HT1080 (cell line): Measurements from ENCODE around the gene GRIA3. TPM values are rescaled to one million over a fixed set of nuclear protein-coding genes. Genes with fewer than 3 reads are reported as not detected.
"Not testable (repeated sequence)": the region's sequence is repeated elsewhere in the genome, so short reads cannot be mapped to it uniquely, and the experiment has no call there.

ENCODE experiments used
- DNase-seq: peaks from one replicate; pipeline ENCODE4 v3.0.0-alpha.2; 2015; ENCODE audit warnings: low read depth
- total RNA-seq: library from RNA; depleted of rRNA; stranded (reverse); fragments of >200 nt; shearing (Covaris generic); gene quantifications from 2 replicates; pipeline ENCODE4 v1.2.3, GENCODE V29; 2014

The GRIA3 gene
- total RNA-seq, 1 experiment from 2014 or later = not detected

DNA sequence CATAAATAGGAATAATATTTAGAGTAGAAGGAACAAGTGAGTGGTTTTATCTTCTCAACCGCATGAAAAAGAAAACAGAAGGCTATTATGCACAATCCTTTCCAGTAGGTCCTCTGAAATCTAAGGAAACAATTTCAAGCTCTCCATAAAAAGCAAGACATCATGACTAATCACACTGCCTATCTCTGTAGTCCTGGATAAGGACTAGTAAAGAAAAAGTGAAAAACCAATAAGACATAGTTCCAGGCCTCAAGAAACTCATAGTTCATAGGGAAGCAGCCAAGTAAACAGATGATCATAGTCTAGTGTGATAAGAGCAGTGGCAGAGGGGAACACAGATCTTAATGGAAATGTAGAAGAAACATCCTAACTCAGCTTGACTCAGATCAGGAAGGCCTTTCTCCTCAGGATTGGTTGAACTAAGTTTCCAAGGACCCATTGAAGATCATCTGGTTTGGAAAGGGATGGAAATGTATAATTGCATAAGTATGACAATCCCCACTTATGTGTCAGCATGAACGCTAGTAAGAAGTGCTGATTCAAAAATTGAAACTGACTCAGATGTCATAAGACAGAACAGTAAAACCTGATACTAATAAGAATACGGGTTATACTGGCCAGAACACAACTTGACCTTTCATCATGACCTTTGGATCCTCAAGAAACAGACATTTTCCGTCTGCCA lies 155.3 kb downstream of the GRIA3 start:
- DNase-seq = peak; percentile 28

DNA sequence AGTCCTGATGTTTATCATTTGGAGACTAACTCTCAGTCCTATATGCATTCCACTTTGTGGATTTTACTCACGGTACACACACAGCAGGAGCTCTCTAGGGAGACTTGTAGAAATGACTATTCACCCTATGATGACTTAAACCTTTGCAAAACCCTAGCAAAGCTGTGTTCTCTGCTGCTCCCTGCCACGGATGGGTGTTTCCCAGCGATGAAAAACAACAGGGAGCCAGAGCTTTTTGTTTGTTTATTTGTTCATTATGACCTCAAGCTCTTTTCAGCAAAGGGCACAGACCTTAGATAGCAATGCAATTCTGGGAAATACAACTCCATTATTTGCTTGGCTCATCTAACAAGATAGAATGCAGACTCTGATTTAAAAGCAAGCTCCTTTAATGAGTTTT lies 156.6 kb downstream of the GRIA3 start:
- DNase-seq = no peak

GRCh38 chrX:123348468-123348867 lies 164.4 kb downstream of the GRIA3 start:
- no peak for DNase-seq

DNA sequence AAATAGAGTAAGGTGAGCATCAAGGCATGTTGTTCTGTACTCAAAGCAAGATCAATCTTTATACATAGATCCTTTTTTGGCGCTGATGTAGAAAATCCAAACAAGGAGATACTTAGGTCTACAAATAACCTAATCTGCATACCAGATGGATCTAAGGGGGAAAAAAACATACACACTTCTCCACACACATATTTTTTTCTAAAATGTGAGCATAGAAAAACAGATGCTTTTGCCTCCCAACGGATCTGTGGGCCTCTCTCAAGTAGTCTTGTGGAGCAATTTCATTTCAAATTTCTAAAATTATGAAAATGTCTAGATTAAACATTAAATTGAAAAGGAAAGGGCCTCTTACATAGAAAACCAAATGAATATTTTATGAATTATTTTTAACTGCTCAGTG lies 166.1 kb downstream of the GRIA3 start:
- DNase-seq = no peak

GRCh38 chrX:123357941-123358340 lies 173.9 kb downstream of the GRIA3 start:
- DNase-seq = no peak

- no peak for DNase-seq
These were observed 174.4 kb downstream of the GRIA3 start for GRCh38 chrX:123358457-123358856.

DNA sequence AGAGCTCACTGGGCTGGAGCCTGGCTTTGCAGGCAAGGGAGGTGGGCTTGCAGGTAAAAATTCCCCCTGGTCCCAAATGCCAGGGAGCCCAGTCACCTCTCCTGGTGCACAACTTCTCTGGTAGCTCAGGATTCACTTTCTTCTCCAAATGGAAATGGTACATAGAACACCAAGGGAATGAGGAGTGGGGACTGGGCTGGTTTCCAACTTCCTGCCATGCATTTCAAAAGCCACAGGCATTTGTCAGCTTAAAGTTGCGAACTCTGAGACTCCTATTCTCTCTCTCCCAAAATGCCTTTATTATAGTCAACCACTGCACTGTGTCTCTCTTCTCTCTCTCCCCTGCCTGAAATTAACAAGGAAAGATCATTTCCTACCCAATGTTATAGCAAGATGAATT lies 177.3 kb downstream of the GRIA3 start:
- DNase-seq = no peak

GRCh38 chrX:123386196-123386595 lies 202.1 kb downstream of the GRIA3 start:
- not testable (repeated sequence) for DNase-seq

GRCh38 chrX:123392921-123393320 lies 208.8 kb downstream of the GRIA3 start:
- DNase-seq = no peak

GRCh38 chrX:123399709-123400108 lies 215.6 kb downstream of the GRIA3 start:
- DNase-seq = peak; percentile 4

- no peak for DNase-seq
These were observed 221.2 kb downstream of the GRIA3 start for GRCh38 chrX:123405231-123405630.

DNA sequence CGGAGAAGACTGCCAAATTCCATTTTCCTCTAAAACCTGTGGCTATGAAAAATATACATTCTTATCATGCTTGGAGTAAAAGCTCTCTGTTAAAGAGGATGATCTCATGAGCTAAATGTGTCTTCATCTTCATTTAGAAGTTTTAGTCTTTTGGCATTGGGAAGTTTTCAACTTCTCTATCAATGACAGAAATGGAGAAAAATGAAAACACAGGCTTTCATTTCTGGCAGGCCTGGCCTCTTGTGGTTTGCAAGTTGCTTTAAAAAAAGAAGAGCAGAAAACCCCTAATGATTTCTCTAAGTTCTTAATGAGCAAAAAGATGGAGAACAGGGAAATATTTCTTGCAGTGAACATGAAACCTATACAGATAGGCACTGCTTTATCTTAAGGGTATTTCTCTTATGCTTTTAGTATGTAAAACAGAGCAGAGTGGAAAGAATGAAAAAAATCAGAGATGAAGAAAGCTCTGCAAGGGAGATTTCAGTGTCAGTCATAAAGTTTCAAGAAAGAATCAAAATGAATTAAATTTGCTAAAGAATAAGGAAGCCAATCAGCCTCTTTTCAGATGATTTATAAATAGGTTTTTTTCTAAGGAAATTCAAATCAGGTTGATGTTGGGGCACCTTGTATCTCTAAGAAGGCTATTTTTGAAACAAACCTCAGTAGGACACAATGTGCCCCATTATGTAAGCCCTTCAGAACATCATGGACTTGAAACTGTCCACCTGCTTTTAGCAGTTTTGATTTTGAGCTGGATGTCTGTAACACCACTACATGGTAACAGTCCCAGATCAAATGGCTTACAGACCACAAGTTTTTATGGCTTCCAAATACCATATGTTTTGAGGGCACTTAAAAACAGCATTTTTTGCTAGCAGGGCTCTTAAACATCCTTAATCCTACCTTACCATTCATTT lies 225.0 kb downstream of the GRIA3 start:
- DNase-seq = no peak

DNA sequence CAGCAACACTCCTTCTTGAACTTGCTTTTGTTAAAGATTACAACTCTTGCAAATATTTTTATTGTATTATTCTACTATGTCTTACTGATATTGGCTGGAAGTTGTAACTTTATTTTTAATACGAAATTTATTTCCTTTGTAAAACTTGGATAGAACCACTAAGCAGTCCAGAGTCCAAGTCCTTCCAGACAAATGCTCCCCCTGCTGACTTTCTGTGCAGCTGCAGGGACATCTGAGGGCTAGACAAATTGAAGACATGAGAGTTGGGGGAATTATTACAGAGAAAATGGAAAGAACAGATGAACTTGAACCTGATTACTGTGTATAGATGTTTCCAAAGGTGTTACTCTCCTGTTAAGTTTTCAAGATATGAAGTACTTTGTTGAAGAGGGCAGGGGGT lies 238.8 kb downstream of the GRIA3 start:
- DNase-seq = peak; percentile 12

- DNase-seq = peak; percentile 44
These were observed 240.5 kb downstream of the GRIA3 start for GRCh38 chrX:123424546-123424945.

DNA sequence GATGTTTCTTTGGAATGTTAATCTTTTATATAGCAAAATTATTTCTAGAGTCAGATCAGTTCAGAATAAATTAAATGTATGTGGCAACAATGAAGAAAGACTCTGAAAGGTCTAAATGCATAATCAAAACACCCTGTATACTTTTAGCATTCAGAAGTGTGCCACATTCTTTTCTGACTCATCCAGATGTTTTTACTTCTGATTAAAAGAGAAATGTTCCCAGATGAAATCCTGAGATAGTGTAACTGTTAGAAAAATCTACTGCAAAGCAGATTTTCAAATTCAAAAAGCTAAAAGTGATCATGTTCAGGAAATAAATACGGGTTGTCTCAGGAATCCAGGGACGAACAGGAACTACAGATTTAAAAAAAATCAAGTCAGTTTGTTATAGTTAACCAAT lies 241.4 kb downstream of the GRIA3 start:
- no peak for DNase-seq

DNA sequence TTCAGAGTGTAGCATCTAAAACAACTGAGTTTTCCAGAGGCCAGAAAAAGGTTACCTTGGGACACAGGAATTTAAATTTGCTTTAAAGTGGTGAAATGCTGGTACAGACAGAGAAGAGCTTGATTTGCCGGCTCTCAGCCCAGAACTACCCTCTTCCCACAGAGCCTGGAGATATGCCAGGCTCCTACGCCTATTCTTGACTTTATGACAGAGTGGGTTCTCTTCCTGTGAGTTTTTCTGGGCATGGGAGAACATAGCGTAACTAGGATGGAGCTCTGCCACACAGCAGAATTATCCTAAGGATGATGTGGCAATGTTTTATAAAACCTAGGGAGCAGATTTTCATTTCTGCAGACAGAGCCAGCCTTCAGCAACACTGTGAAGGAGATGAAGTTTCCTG lies 241.8 kb downstream of the GRIA3 start:
- peak; percentile 12 for DNase-seq

DNA sequence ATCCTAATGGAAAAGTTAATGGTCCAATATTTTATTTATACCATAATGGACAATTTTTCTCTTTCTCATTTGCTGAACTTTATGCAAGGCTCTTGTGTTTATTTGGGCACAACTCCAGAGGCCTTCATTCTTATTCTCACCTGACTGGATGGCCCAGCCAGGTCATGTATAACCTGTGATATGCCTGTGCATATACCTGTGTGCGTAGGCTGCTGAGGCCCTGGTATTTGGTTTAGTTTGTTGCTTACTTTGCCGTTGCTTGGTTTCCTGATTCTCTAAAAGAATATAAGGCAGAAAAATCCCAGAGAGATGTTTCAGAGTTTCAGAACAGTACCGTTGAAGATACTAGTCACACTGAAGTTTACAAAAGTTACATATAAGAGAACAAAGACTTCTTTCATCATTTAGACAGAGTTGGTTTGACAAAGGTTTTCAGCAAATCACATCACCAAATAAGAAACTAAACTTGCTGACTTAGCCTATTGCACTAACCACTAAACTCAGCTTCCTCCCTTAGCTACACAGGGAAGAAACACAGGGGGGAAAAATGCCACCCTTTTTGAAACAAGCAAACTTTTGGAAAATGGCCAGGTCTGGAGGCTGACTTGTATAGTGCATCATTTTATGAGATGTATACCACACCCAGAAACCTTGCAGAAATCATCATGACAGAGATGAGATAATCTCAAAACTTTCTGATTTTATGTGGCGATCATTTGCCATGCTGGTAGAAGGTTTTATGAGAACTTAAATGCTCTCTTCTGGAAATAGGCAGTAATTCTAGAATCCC lies 248.5 kb downstream of the GRIA3 start:
- peak; percentile 10 for DNase-seq

DNA sequence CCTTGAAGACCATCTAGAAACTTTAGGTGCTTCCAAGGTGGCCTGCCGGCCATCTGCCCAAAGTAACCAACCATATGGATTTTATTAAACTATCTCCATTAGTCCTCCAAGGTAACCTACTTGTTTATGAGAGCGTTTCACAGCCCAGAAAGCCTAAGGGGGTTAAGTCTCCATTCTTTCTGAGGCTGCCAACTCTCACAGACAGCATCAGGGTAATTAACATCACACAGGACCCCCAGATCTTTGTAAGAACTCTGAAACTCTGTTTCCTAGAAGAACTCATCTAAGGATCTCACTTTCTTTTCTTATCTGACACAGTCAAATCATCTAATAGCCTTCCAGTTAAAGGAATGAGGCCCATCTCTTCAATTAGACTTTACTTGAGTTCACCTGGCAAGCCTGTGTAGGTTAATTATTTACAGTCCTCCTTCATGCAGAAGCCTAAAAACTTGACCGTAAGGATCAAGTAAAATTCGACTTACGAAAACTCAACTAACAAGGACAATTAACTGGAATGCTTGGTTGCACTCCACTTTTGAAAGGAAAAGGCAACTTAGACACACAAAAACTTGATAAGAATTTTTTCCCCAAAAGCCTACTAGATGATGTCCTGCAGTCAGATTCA lies 252.5 kb downstream of the GRIA3 start:
- no peak for DNase-seq

DNA sequence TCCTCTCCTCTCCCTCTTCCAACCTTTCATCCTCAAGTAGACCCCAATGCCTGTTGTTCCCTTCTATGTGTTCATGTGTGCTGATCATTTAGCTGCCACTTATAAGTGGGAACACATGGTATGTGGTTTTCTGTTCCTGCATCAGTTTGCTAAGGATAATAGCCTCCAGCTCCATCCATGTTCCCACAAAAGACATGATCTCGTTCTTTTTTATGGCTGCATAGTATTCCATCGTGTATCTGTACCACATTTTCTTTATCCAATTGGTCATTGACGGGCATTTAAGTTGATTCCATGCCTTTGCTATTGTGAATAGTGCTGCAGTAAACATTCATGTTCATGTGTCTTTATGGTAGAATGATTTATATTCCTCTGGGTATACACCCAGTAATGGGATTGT lies 255.8 kb downstream of the GRIA3 start:
- not testable (repeated sequence) for DNase-seq

GRCh38 chrX:123442764-123443163 lies 258.7 kb downstream of the GRIA3 start:
- no peak for DNase-seq

- DNase-seq = no peak
These were observed 263.4 kb downstream of the GRIA3 start for GRCh38 chrX:123447506-123447905.
